H9 (cell line): ENCODE data around the gene ARNT2. TPM values are rescaled to one million over a fixed set of nuclear protein-coding genes. Genes with fewer than 3 reads are reported as not detected.

Source experiments
- DNase-seq: peaks from one replicate; pipeline ENCODE4 v3.0.0-alpha.2; 2017
- H2AFZ ChIP-seq: one replicate; pipeline ENCODE4 v1.6.1; 2013; ENCODE audit warnings: mild to moderate bottlenecking, low read length, control low read depth, moderate library complexity
- H2AK5ac ChIP-seq: 2 replicates; pipeline ENCODE4 v1.6.1; 2013; ENCODE audit warnings: low read length, control low read depth, mixed read lengths; ENCODE audit not compliant: insufficient read length
- H2BK120ac ChIP-seq: one replicate; pipeline ENCODE4 v1.6.1; 2013; ENCODE audit warnings: low read depth, mild to moderate bottlenecking, low read length, control low read depth, inconsistent platforms; ENCODE audit not compliant: poor library complexity, severe bottlenecking
- H2BK12ac ChIP-seq: 2 replicates; pipeline ENCODE4 v1.6.1; 2013; ENCODE audit warnings: low read length, control low read depth, mixed read lengths, low read depth; ENCODE audit not compliant: insufficient read length
- H2BK15ac ChIP-seq: 2 replicates; pipeline ENCODE4 v1.6.1; 2013; ENCODE audit warnings: low read depth, low read length, control low read depth
- H2BK20ac ChIP-seq: one replicate; pipeline ENCODE4 v1.6.1; 2013; ENCODE audit warnings: low read depth, mild to moderate bottlenecking, low read length, control low read depth, inconsistent platforms; ENCODE audit not compliant: poor library complexity, severe bottlenecking
- H2BK5ac ChIP-seq: 2 replicates; pipeline ENCODE4 v1.6.1; 2013; ENCODE audit warnings: low read length, control low read depth, mixed read lengths; ENCODE audit not compliant: insufficient read length
- H3K14ac ChIP-seq: 2 replicates; pipeline ENCODE4 v1.6.1; 2013; ENCODE audit warnings: low read length, control low read depth; ENCODE audit not compliant: insufficient read depth
- H3K18ac ChIP-seq: 2 replicates; pipeline ENCODE4 v1.6.1; 2013; ENCODE audit warnings: low read depth, mild to moderate bottlenecking, mixed read lengths, low read length, control low read depth; ENCODE audit not compliant: insufficient read length
- H3K23ac ChIP-seq: 2 replicates; pipeline ENCODE4 v1.6.1; 2013; ENCODE audit warnings: low read length, control low read depth, mixed read lengths, low read depth; ENCODE audit not compliant: insufficient read length
- H3K23me2 ChIP-seq: 2 replicates; pipeline ENCODE4 v1.6.1; 2013; ENCODE audit warnings: low read depth, mild to moderate bottlenecking, mixed read lengths, low read length, control low read depth; ENCODE audit not compliant: insufficient read length, poor library complexity, severe bottlenecking
- H3K27ac ChIP-seq: 2 replicates; pipeline ENCODE4 v1.5.1; 2013; ENCODE audit warnings: low read length, control low read depth, mixed read lengths, low read depth; ENCODE audit not compliant: insufficient read length
- H3K27me3 ChIP-seq: 2 replicates; pipeline ENCODE4 v1.6.1; 2013; ENCODE audit warnings: low read length, control low read depth, inconsistent platforms; ENCODE audit not compliant: insufficient read depth
- H3K4ac ChIP-seq: 2 replicates; pipeline ENCODE4 v1.6.1; 2013; ENCODE audit warnings: low read depth, mild to moderate bottlenecking, control low read depth, inconsistent platforms, low read length, moderate library complexity
- H3K4me1 ChIP-seq: 2 replicates; pipeline ENCODE4 v1.6.1; 2013; ENCODE audit warnings: low read length, control low read depth, inconsistent platforms; ENCODE audit not compliant: insufficient read depth
- H3K4me2 ChIP-seq: 2 replicates; pipeline ENCODE4 v1.6.1; 2013; ENCODE audit warnings: low read length, control low read depth, mixed read lengths; ENCODE audit not compliant: insufficient read length, insufficient read depth
- H3K56ac ChIP-seq: 2 replicates; pipeline ENCODE4 v1.6.1; 2013; ENCODE audit warnings: low read depth, mild to moderate bottlenecking, mixed read lengths, low read length, control low read depth; ENCODE audit not compliant: insufficient read length
- H3K79me1 ChIP-seq: 2 replicates; pipeline ENCODE4 v1.6.1; 2013; ENCODE audit warnings: low read depth, mild to moderate bottlenecking, moderate library complexity, low read length, control low read depth, inconsistent platforms; ENCODE audit not compliant: insufficient read depth, poor library complexity, severe bottlenecking
- H3K79me2 ChIP-seq: 2 replicates; pipeline ENCODE4 v1.6.1; 2013; ENCODE audit warnings: low read length, control low read depth, inconsistent platforms; ENCODE audit not compliant: insufficient read depth
- H3K9ac ChIP-seq: 2 replicates; pipeline ENCODE4 v1.6.1; 2013; ENCODE audit warnings: low read length, control low read depth, mixed read lengths; ENCODE audit not compliant: insufficient read length; ENCODE audit errors: extremely low read depth
- H3K9me3 ChIP-seq: one replicate; pipeline ENCODE4 v1.6.1; 2013; ENCODE audit warnings: low read depth, low read length, inconsistent platforms; ENCODE audit not compliant: control insufficient read depth
- H3T11ph ChIP-seq: one replicate; pipeline ENCODE4 v1.6.1; 2013; ENCODE audit warnings: mild to moderate bottlenecking, low read length, control low read depth, inconsistent platforms
- H4K20me1 ChIP-seq: one replicate; pipeline ENCODE4 v1.6.1; 2013; ENCODE audit not compliant: control insufficient read depth, insufficient read length, insufficient read depth
- H4K5ac ChIP-seq: 2 replicates; pipeline ENCODE4 v1.6.1; 2013; ENCODE audit warnings: low read depth, mild to moderate bottlenecking, mixed read lengths, low read length, control low read depth; ENCODE audit not compliant: insufficient read length
- H4K8ac ChIP-seq: replicated peaks from 2 replicates; pipeline ENCODE4 v1.6.1; 2013; ENCODE audit warnings: low read length, control low read depth, mixed read lengths, low read depth; ENCODE audit not compliant: insufficient read length
- H4K91ac ChIP-seq: 2 replicates; pipeline ENCODE4 v1.6.1; 2013; ENCODE audit warnings: low read depth, mild to moderate bottlenecking, moderate library complexity, mixed read lengths, low read length, control low read depth; ENCODE audit not compliant: insufficient read length
- H3K27ac Mint-ChIP-seq, 3 experiments: 2 replicates in 2 of 3; 3 replicates in 1 of 3; pipeline ENCODE4 v1.8.0; 2020 to 2021; ENCODE audit warnings: mixed read lengths in 3 of 3, mild to moderate bottlenecking in 1 of 3, moderate library complexity in 1 of 3
- H3K27me3 Mint-ChIP-seq: 2 replicates; pipeline ENCODE4 v1.8.0; 2021; ENCODE audit warnings: low read depth, mild to moderate bottlenecking, moderate library complexity, mixed read lengths
- H3K36me3 Mint-ChIP-seq, 3 experiments: 2 replicates in 2 of 3; 3 replicates in 1 of 3; pipeline ENCODE4 v1.8.0; 2020 to 2021; ENCODE audit warnings: low read depth in 3 of 3, mixed read lengths in 3 of 3; ENCODE audit not compliant: insufficient read depth in 1 of 3
- H3K4me1 Mint-ChIP-seq, 2 experiments: 2 replicates each; pipeline ENCODE4 v1.8.0; 2020; ENCODE audit warnings: mixed read lengths in 2 of 2
- H3K4me3 Mint-ChIP-seq, 2 experiments: 2 replicates in 1 of 2; 3 replicates in 1 of 2; pipeline ENCODE4 v1.8.0; 2020 to 2021; ENCODE audit warnings: mild to moderate bottlenecking in 2 of 2, mixed read lengths in 2 of 2, moderate library complexity in 1 of 2
- H3K9me3 Mint-ChIP-seq, 2 experiments: 2 replicates in 1 of 2; 3 replicates in 1 of 2; pipeline ENCODE4 v1.8.0; 2020; ENCODE audit warnings: mild to moderate bottlenecking in 2 of 2, mixed read lengths in 2 of 2, moderate library complexity in 1 of 2
- WGBS: extraction: QIAGEN DNeasy Blood & Tissue Kit; methylation state at CpG from one replicate; pipeline ENCODE4 v1.1.7; 2013; ENCODE audit warnings: missing lambda C conversion rate, low lambda C conversion rate, mixed read lengths; ENCODE audit not compliant: insufficient read length; ENCODE audit errors: extremely low coverage; 5-methylcytosine and 5-hydroxymethylcytosine counted together
- total RNA-seq: library from RNA; stranded (reverse); gene quantifications from 2 replicates; pipeline ENCODE4 v1.2.1, GENCODE V29; 2021
- TF ChIP-seq, protein P1 (sequence below): fragments of 200-600 bp; sonication (generic); conservative IDR thresholded peaks from 3 replicates; pipeline ENCODE4 v1.8.0; 2021; ENCODE audit warnings: antibody characterized with exemption, mild to moderate bottlenecking

The ARNT2 gene
- total RNA-seq, 1 experiment from 2014 or later, result 10.5 TPM

GRCh38 chr15:80615783-80616391 is 211.7 kb downstream of the ARNT2 start:
- Mint-ChIP-seq H3K4me3 (no peak overlapping the region), H3K27me3 (peaks cover 2% of the 10 kb centered on the region), H3K27ac (no peak overlapping the region), H3K36me3 (no peaks in the 10 kb centered on the region), H3K4me1 (peaks cover 14 to 15% of the 10 kb centered on the region in 2 experiments), H3K9me3 (no peaks in the 10 kb centered on the region)
- Histone ChIP-seq H2BK120ac (no peak overlapping the region), H3K4me2 (no peak overlapping the region), H2AFZ (no peak overlapping the region), H2BK5ac (no peak overlapping the region), H2AK5ac (no peak overlapping the region), H3K4me1 (no peaks in the 10 kb centered on the region), H3K56ac (no peak overlapping the region), H3T11ph (no peak overlapping the region), H3K9me3 (no peaks in the 10 kb centered on the region), H3K79me1 (no peaks in the 10 kb centered on the region), H4K8ac (no peak overlapping the region), H4K20me1 (no peaks in the 10 kb centered on the region), H4K5ac (no peak overlapping the region), H3K18ac (no peak overlapping the region), H3K9ac (no peak overlapping the region), H3K14ac (no peak overlapping the region), H4K91ac (no peak overlapping the region), H3K79me2 (no peaks in the 10 kb centered on the region), H3K4ac (no peak overlapping the region), H2BK15ac (no peak overlapping the region), H3K23me2 (no peaks in the 10 kb centered on the region), H3K23ac (no peak overlapping the region), H3K27me3 (no peaks in the 10 kb centered on the region), H3K27ac (no peak overlapping the region), H2BK20ac (no peak overlapping the region), H2BK12ac (no peak overlapping the region)
- TF ChIP-seq, protein P1, sequence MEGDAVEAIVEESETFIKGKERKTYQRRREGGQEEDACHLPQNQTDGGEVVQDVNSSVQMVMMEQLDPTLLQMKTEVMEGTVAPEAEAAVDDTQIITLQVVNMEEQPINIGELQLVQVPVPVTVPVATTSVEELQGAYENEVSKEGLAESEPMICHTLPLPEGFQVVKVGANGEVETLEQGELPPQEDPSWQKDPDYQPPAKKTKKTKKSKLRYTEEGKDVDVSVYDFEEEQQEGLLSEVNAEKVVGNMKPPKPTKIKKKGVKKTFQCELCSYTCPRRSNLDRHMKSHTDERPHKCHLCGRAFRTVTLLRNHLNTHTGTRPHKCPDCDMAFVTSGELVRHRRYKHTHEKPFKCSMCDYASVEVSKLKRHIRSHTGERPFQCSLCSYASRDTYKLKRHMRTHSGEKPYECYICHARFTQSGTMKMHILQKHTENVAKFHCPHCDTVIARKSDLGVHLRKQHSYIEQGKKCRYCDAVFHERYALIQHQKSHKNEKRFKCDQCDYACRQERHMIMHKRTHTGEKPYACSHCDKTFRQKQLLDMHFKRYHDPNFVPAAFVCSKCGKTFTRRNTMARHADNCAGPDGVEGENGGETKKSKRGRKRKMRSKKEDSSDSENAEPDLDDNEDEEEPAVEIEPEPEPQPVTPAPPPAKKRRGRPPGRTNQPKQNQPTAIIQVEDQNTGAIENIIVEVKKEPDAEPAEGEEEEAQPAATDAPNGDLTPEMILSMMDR, result no peak
- WGBS, result no CpG with 5 or more reads among the region's 14 CpGs
- no peak for DNase-seq
